Left lung (tissue), 10 donors: ENCODE measurements around the gene SLC38A9. TPM values are rescaled to one million over a fixed set of nuclear protein-coding genes. Genes with fewer than 3 reads are reported as not detected.

Experiments used
- ATAC-seq: fragments of 200-7000 bp; cut with Tn5 transposase; one replicate; pipeline ENCODE4 v1.9.1; 2020; ENCODE audit warnings: moderate library complexity
- DNase-seq, 4 donors: peaks; one replicate each; pipeline ENCODE4 v3.0.0-alpha.2; 2013 to 2020
- H3K27ac ChIP-seq, 2 donors: fragments of 200-600 bp; sonication (generic) in 1 of 2; one replicate each; pipeline versions ENCODE4 v1.5.0 to v1.8.0; 2020 to 2021
- H3K27me3 ChIP-seq, 2 donors: fragments of 200-600 bp; sonication (generic) in 1 of 2; one replicate each; pipeline versions ENCODE4 v1.5.0 to v1.8.0; 2020 to 2021
- H3K36me3 ChIP-seq, 2 donors: fragments of 200-600 bp; sonication (generic) in 1 of 2; one replicate each; pipeline versions ENCODE4 v1.5.0 to v1.8.0; 2020 to 2021
- H3K4me1 ChIP-seq, 2 donors: fragments of 200-600 bp; one replicate each; pipeline ENCODE4 v1.8.0; 2021
- H3K4me3 ChIP-seq, 2 donors: fragments of 200-600 bp; sonication (generic) in 1 of 2; one replicate each; pipeline versions ENCODE4 v1.5.0 to v1.8.0; 2020 to 2021; ENCODE audit warnings: mild to moderate bottlenecking in 1 of 2
- H3K9me3 ChIP-seq, 2 donors: fragments of 200-600 bp; sonication (generic) in 1 of 2; one replicate each; pipeline versions ENCODE4 v1.5.0 to v1.8.0; 2020 to 2021
- CTCF ChIP-seq, 2 donors: fragments of 200-600 bp; sonication (generic) in 1 of 2; IDR thresholded peaks; one replicate each; pipeline versions ENCODE4 v1.5.0 to v1.8.0; 2021; ENCODE audit warnings: antibody characterized with exemption in 2 of 2
- intact Hi-C, 2 donors: fragments of 100-400 bp; cut with DNase I; formaldehyde crosslinking; loops; one replicate each; pipeline versions ENCODE4 v1.11.2 to v1.14.2; 2022
- polyA plus RNA-seq, 6 donors: library from polyadenylated mRNA; unstranded; fragments of 120-200 nt; gene quantifications; one replicate each; pipeline ENCODE4 v1.2.1, GENCODE V29; 2013; ENCODE audit not compliant: insufficient read length in 6 of 6
- total RNA-seq, 2 donors: library from RNA; stranded (reverse); fragmentation: NEBNext Ultra II Directional; extraction: Animal tissue kit (Norgen Biotek cat#: 25700); gene quantifications; one replicate each; pipeline ENCODE4 v1.2.1, GENCODE V29; 2021
- donor health status: DM: no; HTN: yes; CAD: no.
- donor health status: DM: no; HTN: no; CAD: no.

The SLC38A9 gene
- total and polyA plus RNA-seq, 8 donors: 21.4 to 34.7 (median 30.2) TPM

- intact Hi-C loops: no loop called here
- H3K36me3 ChIP-seq: no peaks in the 10 kb centered on the region
- no peak for TF ChIP-seq CTCF (IDR thresholded peaks at IDR 0.05)
- no peaks in the 10 kb centered on the region for H3K9me3 ChIP-seq
- no peak within 1 kb of the TSS for H3K4me3 ChIP-seq
- no peak within 1 kb of the TSS for H3K27ac ChIP-seq
- no peak for DNase-seq
- ATAC-seq: no peak
- no peaks in the 10 kb centered on the region for H3K4me1 ChIP-seq
- H3K27me3 ChIP-seq: no peaks in the 10 kb centered on the region
Observed at GRCh38 chr5:55737793-55738192, 25.7 kb upstream of the SLC38A9 start, which contains the start of gene DDX4. DDX4 (plus strand) TSS chr5:55738061; CDS start chr5:55738964, 903 bp downstream.

GRCh38 chr5:55734658-55735057 lies 22.5 kb upstream of the SLC38A9 start:
- Histone ChIP-seq H3K4me1 (no peaks in the 10 kb centered on the region), H3K36me3 (no peaks in the 10 kb centered on the region), H3K27me3 (no peaks in the 10 kb centered on the region), H3K4me3 (no peak overlapping the region), H3K27ac (no peak overlapping the region), H3K9me3 (no peaks in the 10 kb centered on the region)
- no peak for ATAC-seq
- intact Hi-C loops: no loop called here
- no peak for DNase-seq
- TF ChIP-seq CTCF (IDR thresholded peaks at IDR 0.05): no peak

GRCh38 chr5:55732585-55732984 lies 20.5 kb upstream of the SLC38A9 start:
- Histone ChIP-seq H3K9me3 (no peaks in the 10 kb centered on the region), H3K4me1 (no peaks in the 10 kb centered on the region), H3K27me3 (no peaks in the 10 kb centered on the region), H3K4me3 (no peak overlapping the region), H3K27ac (no peak overlapping the region), H3K36me3 (no peaks in the 10 kb centered on the region)
- ATAC-seq (peak; percentile 29), DNase-seq (no peak)
- TF ChIP-seq CTCF (IDR thresholded peaks at IDR 0.05): no peak
- intact Hi-C loops: no loop called here

- intact Hi-C loops: no loop called here
- TF ChIP-seq CTCF (IDR thresholded peaks at IDR 0.05): no peak
- H3K4me3 ChIP-seq: no peak overlapping the region
- no peaks in the 10 kb centered on the region for H3K9me3 ChIP-seq
- H3K4me1 ChIP-seq: no peaks in the 10 kb centered on the region
- ATAC-seq (no peak), DNase-seq (no peak)
- H3K27ac ChIP-seq: no peak overlapping the region
- H3K36me3 ChIP-seq: no peaks in the 10 kb centered on the region
- H3K27me3 ChIP-seq: no peaks in the 10 kb centered on the region
Observed at GRCh38 chr5:55731848-55732247, 19.7 kb upstream of the SLC38A9 start.

- intact Hi-C loops: no loop called here
- Histone ChIP-seq H3K27me3 (no peaks in the 10 kb centered on the region), H3K36me3 (no peaks in the 10 kb centered on the region), H3K4me3 (no peak overlapping the region), H3K4me1 (no peaks in the 10 kb centered on the region), H3K9me3 (no peaks in the 10 kb centered on the region), H3K27ac (no peak overlapping the region)
- ATAC-seq (no peak), DNase-seq (no peak)
- TF ChIP-seq CTCF (IDR thresholded peaks at IDR 0.05): no peak
Observed at GRCh38 chr5:55724281-55724680, 12.2 kb upstream of the SLC38A9 start.
